ENCODE results near the gene CPTP.

CPTP gene

DNA sequence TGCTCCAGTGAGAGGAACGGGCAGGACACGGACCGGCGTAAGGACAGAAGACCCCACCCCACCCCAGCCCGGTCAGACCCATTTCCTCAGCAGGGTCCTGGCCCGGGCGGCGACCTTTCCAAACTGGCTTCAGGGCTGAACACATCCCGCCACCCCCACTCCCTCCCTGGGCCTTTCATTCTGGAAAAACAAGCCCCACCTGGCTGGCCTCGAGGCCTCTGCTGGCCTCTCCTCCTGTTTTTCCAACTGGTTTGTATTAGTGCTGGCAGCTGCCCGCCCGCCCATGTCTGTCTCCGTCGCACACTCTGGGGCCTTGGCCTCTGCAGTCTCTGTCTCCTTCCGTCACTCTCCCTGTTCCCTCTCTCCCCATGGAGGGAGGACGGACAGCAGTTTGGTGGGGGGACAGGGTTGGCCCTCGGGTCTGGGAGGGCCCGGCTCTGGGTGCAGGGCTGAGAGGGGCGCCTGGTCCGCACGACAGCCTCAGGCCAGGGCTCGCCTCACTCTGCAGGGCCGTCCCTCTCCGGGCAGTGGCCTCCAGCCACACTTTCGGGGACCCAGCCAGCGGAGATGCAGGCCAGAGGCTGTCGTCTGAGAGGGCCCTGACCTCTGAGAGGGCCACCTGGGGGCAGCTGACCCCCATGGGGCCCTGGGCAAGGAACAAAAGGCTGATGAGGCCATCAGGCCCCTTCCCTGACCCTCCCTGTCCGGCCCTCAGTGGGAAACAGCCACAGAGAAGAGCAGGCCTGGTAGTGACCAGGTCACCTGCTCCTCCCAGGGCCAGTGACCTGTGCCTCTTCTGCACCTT lies 35.3 kb downstream of the CPTP start:
- H3K36me3 Mint-ChIP-seq (ENCODE audit: low read depth), result no peaks in the 10 kb centered on the region
- peaks cover 26% of the 10 kb centered on the region for H3K4me1 Mint-ChIP-seq
- TF ChIP-seq, protein P1, sequence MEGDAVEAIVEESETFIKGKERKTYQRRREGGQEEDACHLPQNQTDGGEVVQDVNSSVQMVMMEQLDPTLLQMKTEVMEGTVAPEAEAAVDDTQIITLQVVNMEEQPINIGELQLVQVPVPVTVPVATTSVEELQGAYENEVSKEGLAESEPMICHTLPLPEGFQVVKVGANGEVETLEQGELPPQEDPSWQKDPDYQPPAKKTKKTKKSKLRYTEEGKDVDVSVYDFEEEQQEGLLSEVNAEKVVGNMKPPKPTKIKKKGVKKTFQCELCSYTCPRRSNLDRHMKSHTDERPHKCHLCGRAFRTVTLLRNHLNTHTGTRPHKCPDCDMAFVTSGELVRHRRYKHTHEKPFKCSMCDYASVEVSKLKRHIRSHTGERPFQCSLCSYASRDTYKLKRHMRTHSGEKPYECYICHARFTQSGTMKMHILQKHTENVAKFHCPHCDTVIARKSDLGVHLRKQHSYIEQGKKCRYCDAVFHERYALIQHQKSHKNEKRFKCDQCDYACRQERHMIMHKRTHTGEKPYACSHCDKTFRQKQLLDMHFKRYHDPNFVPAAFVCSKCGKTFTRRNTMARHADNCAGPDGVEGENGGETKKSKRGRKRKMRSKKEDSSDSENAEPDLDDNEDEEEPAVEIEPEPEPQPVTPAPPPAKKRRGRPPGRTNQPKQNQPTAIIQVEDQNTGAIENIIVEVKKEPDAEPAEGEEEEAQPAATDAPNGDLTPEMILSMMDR (IDR thresholded peaks at IDR 0.05; ENCODE audit: unreplicated experiment in 3 of 3), result no peak
- H3K4me3 Mint-ChIP-seq, result peak overlapping the region; percentile 88 to 94 (median 93)
- no peaks in the 10 kb centered on the region for H3K9me3 Mint-ChIP-seq
- no peaks in the 10 kb centered on the region for H3K27me3 Mint-ChIP-seq (ENCODE audit: low read depth)
- peak overlapping the region; percentile 100 for H3K27ac Mint-ChIP-seq

DNA sequence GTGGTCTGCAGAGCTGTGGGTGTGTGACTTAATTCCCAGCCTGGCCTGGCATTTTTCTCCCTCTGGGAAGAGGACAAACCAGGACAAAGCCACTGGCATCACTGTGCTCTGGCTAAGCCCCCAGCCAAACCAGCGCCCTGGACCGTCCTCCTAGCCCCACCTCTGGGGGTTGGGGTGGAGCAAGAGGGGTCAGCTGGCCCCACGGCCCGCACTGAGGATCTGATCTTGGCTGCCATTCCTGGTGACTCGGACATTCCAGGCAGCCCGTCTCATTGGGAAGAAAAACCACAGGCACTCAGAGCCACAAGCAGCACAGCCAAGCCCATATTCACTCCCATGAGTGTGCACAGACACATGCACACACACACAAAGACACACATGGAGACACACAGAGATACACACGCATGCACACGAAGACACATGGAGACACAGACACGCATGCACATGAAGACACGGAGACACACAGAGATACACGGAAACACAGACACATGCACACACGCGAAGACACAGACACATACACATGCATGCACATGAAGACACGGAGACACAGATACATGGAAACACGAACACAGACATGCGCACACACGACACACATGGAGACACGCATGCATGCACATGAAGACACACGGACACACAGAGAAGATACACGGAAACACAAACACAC lies 36.0 kb downstream of the CPTP start:
- TF ChIP-seq, protein P1 (IDR thresholded peaks at IDR 0.05; ENCODE audit: unreplicated experiment in 3 of 3), result no peak
- Mint-ChIP-seq H3K4me3 (peak overlapping the region; percentile 36 to 45 (median 42)), H3K9me3 (no peaks in the 10 kb centered on the region), H3K36me3 (ENCODE audit: low read depth) (no peaks in the 10 kb centered on the region), H3K27me3 (ENCODE audit: low read depth) (no peaks in the 10 kb centered on the region), H3K4me1 (peaks cover 26% of the 10 kb centered on the region), H3K27ac (peak overlapping the region; percentile 94 to 100 (median 96))

DNA sequence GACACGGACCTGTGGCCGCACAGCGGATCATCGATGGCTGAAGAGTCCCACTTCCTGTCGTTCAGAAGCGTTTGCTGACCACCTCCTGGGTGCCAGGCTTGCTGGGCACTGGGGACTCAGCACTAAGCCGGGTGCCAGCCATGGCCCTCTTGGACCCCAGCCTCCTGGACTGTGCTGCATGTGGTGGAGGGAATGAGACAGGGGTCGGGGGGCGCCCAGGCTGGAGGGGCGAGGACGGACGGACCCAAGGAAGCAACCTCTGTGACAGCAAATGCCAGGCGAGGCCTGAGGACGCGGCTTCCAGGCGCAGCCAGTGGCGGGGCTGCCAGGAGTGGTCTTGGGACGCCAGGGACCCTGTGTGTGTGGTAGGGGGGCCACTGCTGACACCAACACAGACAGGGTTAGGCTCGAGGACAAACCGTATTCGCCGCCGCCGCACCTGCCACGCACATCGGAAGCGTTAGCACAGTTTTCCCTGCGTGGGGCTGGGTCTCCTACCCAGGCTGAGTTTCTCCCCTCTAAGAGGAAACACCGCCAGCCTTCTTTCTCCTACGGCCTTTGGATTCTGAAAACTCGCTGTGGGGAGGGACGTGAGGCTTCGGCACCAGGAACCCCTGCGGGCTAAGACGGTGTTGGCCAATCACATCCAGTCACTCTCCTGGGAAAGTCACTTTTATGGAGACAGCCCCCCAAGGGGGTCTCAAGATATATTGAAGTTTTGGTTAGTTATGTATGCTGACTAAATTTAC lies 36.8 kb downstream of the CPTP start:
- no peaks in the 10 kb centered on the region for H3K9me3 Mint-ChIP-seq

DNA sequence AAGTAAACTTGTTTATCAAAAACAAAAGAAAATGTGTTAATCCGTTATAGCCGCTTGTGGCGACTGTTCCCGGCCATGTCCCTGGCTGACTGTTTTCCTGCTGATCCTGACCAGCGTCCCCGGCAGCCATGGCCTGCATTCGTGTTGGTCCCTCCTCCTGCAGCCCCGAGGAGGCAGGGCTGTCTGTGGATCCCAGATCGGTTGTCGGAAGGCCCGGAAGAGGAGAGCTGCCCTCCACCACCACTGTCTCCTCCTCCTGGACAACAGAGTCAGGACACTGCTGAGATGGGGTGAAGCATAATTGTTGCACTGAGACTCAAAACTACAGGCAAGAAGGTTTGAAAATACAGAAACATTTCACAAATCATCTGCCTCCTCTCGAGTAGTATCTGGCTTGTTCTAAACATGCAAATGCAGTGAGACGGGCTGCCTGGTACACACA lies 37.4 kb downstream of the CPTP start:
- no peaks in the 10 kb centered on the region for H3K36me3 Mint-ChIP-seq (ENCODE audit: low read depth)
- H3K27ac Mint-ChIP-seq, result peak overlapping the region; percentile 94 to 98 (median 96)
- H3K9me3 Mint-ChIP-seq, result no peaks in the 10 kb centered on the region
- peak overlapping the region; percentile 34 to 82 (median 73) for H3K4me3 Mint-ChIP-seq
- peaks cover 26% of the 10 kb centered on the region for H3K4me1 Mint-ChIP-seq
- TF ChIP-seq, protein P1 (IDR thresholded peaks at IDR 0.05; ENCODE audit: unreplicated experiment in 3 of 3), result no peak
- H3K27me3 Mint-ChIP-seq (ENCODE audit: low read depth), result no peaks in the 10 kb centered on the region

More for the DNA sequence above, 36.8 kb downstream of the CPTP start:
- H3K4me3 Mint-ChIP-seq, result peak overlapping the region in 2 of 3 experiments; percentile 73 to 82
- no peaks in the 10 kb centered on the region for H3K36me3 Mint-ChIP-seq (ENCODE audit: low read depth)
- H3K27ac Mint-ChIP-seq, result peak overlapping the region; percentile 94 to 100 (median 96)
- TF ChIP-seq, protein P1 (IDR thresholded peaks at IDR 0.05; ENCODE audit: unreplicated experiment in 3 of 3), result no peak
- peaks cover 26% of the 10 kb centered on the region for H3K4me1 Mint-ChIP-seq
- no peaks in the 10 kb centered on the region for H3K27me3 Mint-ChIP-seq (ENCODE audit: low read depth)

DNA sequence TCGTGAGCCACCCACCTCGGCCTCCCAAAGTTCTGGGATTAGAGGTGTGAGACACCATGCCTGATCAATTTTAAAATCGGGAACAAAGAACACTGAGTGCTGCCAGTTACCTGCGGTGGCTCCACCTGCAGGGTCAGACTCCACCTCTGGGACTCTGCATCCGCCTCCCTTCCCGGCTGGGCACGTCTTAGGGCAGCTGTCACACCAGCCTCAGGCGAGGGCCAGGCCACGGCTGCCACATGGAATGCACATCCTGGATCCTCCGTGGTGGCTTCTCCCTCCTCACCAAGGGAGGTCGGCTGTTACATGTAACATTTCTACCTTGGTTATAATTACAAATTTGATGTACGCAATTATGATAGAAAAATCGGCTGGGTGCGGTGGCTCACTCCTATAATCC lies 39.7 kb downstream of the CPTP start:
- Mint-ChIP-seq H3K4me3 (no peak overlapping the region), H3K27me3 (ENCODE audit: low read depth) (peaks cover 4% of the 10 kb centered on the region), H3K36me3 (ENCODE audit: low read depth) (no peaks in the 10 kb centered on the region), H3K9me3 (no peaks in the 10 kb centered on the region), H3K27ac (no peak overlapping the region), H3K4me1 (peaks cover 23% of the 10 kb centered on the region)
- TF ChIP-seq, protein P1 (IDR thresholded peaks at IDR 0.05; ENCODE audit: unreplicated experiment in 3 of 3), result no peak

Data from nephron (organoid).